Measurements from ENCODE around the gene ANKRD10.

Gene ANKRD10

DNA sequence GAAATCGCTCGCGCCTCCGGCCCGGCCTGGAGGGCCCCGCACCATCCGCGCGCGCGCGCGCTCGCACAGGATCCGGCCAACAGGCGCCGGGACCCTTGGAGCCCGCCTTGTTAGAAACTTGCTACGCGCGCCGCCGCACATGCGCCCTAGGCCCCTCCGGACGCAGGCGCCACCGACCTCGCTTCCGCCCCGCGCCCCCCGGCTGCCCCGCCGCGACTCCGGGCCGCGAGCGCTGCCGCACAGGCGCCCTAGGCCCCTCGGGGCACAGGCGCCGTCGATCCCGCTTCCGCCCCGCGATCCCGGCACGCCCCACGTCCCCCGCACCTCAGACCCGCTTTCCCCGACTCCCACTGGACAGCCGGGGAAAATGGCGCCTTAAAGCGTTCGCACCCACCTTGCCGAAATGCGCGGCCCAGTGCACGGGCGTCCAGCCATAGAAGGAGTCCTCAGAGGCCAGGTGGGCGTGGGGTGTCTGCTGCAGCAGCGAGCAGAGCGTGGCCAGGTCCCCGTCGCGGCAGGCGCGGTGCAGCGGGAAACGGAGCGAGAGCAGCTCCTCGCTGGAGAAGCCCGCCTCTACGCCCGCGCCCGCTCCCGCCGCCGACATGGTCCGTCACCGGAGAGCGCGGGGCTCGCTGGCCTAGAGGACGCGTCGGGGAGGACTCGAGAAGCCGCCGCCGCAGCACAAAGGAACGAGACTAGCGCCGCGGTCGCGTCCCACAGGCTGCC is 375 bp downstream of the ANKRD10 start:
- FAIRE-seq: no peak

DNA sequence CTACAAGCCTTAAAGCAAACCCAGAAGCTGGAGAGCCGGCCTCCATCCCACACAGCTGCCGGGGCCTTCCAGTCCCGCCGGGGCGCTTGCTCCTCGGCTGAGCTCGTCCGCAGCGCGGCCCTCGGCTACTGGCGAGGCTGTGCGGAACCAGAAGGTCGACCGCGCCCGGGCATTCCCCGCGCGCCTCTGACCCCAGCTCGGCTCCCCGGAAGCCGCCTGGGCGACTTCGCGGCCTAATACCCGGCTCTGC is 863 bp downstream of the ANKRD10 start:
- no peak for FAIRE-seq

DNA sequence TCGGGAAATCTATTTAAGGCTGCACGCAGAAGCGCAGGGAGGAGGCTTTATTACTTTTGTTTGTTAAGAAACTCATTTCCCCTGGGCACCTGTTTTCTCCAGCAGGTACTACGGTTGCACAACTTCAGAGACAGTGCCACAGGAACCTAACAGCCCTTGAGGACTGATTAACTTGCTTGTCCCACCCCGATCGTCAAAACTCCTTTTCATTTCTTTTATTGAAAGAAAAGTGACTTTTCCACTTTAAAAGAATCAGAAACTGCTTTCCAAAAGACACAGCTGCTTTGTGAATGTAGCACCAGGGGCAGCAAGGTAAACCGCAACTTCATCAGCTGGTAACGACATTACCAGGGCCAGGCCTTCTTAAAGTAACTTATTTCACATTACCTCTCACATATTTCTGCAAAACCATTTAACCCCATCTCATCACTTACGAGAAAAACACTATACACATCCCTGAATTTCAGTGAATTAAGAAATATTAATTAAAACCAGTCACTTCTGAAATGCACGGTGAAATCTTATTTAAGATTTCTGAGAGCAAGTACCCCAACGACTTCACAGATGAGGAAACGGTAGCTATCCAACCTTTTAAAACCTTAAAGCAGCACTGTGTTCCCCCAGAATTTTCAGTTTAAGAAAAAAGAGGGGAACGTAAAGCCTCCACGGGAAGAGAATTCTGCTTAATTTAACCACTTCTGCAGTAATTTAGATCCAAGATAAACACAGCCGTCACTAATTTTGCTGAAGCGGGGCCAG is 1.4 kb downstream of the ANKRD10 start:
- no peak for FAIRE-seq

DNA sequence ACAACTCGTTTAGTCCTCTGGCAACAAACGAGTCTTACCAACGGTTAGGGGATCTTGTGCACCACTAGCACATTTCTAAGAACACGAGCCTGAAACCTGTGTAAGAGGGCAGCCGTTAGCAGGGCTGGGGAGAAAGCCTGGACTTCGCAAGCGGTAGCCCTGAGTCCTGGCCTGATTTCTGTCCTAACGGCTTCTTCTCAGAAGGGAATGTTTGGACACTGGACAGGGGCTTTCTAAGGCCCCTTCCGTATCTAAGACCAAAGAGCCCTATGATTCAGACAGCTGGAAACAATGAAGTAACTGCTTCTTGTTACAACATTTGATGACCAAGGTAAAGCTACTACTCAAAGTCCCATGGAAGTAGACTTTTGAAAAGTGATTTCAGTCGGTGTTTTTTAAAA is 2.2 kb downstream of the ANKRD10 start:
- FAIRE-seq: no peak

DNA sequence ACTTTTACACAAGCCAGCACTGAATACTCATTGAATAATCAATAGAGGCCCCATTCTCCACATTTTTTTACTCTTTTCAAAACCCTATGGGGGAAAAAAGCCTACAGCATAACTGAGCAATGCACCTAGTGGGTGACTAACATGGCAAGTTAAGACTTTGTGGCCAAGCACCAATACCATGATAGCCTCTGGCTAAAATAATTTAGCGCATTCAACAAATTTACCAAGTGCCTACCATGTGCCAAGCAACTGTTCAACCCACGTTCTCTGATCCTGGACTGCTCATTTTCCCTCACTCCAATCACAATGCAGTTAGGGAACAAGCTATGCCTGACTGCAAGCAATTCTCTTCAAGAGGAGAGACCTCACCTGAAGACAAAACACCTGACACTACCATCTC is 3.0 kb downstream of the ANKRD10 start:
- FAIRE-seq: no peak

DNA sequence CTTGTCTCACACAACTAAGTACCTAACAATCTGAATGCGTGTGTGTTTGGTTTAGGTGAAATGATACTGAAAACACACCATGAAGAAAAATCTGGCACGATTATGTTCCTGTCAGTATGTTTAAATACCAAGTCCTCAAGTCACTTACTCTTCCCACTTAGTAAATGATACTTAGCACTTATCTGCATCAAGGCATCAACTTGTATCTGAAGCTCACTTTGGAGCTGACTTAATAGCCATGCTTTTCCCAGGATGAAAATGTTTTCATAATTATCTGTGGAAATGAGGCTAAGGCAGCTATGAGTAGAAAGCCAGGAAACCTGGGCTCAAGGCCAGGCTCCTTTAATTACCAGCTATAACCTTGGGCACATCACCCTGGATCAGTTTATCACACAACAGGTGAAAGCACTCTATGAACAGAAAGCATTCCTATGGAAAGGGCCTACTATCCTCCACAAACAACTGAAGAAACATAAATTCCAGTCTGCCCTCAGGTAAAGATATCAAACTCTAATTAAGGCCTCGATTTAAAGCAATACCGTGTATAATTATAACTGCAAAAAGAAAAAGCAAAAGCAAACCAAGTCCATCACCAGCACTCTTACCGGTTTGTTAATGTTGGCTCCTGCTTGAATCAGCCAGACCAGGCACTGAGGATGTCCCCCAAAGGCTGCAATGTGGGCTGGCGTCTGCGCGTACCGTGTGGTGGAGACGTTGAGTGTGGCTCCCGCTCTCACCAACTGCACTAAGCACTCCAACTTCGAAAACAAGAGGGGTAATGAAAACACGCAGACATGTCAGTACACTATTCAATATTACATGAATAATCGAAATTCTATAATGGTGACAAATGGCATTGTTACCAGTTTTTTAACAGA is 4.6 kb downstream of the ANKRD10 start:
- no peak for FAIRE-seq

DNA sequence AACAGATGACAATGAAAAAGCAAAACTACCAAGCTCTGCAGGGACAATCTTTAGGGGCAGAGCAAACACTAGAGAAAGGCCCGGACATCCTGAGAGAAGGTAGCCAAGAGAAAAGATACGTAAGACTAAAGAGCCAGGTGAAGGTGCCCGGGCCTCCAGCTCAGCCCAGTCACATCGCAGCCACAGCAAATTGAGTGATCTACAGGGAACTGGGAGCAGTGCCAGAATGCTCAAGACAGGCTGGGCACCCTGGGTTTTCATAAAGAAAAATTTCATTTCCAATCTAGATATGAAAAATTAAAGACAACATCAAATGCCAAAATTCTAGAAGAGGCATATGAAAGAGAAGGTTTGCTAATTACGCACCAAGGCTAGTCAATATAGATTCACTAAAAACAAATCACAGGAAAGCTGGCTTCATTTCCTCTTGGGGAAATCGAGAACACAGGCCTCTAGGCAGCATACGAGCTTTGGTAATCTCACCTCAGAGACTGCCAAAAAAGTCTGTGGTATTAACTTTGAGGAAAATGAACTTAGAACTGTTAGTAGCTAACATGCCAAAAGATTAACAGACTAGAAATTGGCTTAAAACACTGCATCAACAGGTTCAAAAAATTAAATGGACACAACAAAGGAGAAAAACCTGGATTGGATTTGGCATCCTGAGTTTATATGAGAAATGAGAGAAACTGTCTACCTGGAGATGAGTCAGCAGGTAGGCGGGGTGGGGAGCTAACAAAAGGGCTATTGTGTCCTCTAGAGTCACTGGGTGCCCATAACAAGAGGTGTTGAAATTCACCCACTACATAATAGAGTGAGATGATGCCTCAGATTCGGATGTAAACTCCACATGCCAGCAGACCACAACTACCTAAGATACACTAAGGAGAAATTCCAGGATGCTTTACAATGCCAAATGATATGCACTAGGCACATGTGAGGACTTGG is 6.6 kb downstream of the ANKRD10 start:
- FAIRE-seq: no peak

DNA sequence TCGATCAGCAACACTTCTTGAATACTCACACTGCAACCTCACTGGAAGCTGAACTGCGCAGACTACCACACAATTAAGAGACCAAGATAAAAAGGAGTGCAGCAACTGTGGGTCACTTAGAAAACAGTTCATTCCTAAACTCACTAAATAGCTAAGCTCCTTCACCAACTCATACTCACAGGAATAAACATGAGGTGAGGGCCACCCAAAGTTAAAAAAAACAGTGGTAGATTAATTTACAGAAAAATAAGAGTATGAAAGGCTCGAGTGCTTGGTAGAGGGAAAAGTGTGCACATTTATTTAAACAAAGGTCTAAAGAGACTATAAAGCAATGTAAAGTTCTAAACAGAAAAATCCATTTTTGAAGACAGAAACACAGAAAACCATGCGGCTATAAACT is 7.6 kb downstream of the ANKRD10 start:
- FAIRE-seq: no peak

DNA sequence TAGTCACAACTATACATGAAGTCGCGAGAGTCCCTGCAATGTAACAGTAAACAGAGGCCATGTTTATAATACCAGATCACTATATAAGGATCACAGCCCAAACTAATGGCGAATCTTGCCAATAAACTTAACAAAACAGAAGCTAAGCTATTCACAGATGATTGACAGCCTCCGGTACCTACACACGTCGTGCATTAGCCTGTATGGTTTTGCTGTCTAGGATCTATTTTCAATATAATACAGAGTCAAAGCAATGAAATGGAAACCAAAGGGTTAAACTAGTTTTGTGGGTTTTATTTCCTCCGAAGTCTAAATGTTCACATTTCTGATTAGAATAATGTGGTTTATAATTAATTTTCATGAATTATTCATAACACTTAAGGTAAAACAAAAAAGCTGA is 10.1 kb downstream of the ANKRD10 start:
- FAIRE-seq: no peak

DNA sequence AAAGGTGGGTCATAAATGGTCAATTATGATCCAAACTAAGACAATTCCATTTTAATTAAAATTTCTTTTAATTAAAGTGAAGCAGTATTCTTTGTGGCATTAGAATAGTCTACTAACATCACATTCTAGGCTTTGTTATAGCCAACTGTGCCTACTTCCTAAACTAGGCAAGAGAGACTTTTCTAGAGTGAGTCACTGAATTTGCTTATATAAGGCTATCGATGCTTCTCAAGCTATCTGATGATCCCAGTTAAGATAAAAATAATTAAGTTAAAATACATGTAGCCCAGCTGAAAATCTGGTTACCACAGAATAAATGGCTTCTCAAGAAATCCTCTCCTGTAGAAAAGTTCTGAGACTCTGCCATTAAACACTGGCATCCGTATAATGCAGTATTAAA is 12.5 kb downstream of the ANKRD10 start:
- FAIRE-seq: no peak

DNA sequence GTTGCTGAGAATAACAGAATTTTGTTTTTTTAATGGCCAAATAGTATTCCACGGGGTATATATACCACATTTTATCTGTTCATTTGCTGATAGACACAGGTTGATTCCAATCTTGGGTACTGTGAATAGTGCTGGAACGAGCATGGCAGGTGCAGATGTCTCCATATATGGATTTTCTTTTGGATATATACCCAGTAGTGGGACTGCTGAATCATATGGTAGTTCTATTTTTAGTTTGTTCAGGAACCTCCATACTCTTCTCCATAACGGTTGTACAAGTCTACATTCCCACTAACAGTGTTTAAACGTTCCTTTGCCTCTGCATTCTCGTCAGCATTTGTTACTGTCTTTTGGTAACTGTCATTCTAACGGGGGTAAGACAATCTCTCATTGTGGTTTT is 17.3 kb downstream of the ANKRD10 start:
- no peak for FAIRE-seq

DNA sequence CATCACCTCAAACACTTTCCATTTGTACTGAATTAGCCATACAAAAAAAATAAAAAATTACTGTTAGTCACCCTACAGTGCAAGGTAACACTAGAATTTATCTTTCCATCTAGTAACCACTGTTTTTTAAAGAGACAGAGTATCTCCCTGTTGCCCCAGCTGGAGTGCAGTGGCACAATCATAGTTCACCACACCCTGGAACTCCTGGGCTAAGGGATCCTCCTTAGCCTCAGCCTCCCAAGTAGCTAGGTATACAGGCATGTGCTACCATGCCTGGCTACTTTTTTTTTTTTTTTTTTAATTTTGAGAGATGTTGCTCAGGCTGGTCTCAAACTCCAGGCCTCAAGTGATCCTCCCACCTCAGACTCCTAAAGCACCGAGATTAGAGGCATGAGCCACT is 17.9 kb downstream of the ANKRD10 start:
- no peak for FAIRE-seq

DNA sequence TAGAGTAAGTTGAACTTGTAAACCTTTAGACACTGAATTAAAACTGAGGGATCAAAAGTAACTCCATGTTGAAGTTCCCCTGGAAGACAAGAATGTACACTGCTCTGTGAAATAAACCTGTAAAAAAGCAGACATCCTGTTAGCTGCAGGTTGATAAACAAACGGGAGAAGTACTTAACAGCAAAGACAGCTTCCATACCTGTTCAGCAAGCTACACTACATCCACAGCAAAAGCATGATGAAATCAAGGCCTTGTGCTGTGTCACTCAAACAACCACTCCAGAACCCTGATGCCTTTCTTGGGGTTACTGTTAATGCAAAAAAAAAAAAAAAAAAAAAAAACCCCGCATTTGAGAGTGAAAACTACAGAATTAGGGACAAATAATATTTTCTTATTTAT is 20.8 kb downstream of the ANKRD10 start:
- no peak for FAIRE-seq

DNA sequence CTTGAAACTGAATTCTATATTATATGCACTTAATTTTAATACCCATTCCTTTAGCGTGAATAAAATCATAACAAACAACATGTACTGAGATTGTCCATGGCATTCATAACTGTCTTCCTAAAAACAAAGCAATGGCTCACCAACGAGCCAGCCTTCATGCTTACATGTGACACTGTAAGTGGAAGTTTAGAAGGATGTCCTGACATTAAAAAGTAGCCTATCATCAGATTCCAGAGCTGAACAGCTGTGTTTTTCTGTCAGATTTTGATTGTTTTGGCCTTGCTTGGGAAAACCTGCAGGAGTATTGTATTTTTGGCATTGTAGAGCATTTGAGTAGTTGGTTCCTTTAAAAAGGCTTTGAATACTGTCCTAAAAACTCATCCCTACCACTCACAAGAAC is 21.3 kb downstream of the ANKRD10 start:
- no peak for FAIRE-seq

DNA sequence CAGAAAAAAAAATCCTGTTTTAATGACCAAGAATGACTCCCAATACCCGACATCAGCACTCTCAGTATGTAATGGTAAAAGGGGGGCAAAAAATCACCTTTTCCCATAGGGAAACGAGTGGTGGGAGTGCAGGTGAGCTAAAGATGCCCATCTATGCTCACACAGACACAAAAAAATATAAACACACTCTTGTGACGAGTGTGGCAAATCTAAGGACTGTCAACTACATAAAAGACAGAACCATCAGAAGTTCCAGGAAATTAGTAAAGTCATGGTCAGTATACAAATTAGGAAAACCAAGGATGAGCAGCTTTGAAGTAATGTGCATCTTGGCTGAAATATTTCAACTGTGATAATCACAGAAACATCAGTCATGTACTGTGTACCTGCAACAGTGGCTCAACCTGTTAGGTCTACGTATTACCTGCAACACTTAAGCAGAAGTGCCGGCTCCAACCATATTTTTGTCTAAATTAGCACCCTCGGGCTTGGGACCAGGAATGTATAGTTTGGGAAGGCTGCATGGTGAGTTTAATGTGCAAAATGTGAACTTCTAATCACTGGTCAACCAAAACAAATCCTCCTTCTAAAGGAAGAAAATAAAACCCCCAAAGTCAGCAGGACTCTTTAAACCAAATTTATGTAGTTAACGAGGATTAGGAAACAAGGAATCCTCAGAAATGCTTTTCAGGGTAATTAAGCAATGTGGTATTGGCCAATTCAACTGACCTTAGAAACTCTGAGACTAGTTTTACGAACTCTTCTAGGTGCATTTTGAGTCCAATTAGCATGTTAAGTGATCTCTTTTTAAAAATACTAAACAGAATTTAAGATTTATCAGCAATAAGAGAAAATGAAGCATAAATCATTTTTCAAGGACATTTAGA is 24.3 kb downstream of the ANKRD10 start:
- FAIRE-seq: no peak

DNA sequence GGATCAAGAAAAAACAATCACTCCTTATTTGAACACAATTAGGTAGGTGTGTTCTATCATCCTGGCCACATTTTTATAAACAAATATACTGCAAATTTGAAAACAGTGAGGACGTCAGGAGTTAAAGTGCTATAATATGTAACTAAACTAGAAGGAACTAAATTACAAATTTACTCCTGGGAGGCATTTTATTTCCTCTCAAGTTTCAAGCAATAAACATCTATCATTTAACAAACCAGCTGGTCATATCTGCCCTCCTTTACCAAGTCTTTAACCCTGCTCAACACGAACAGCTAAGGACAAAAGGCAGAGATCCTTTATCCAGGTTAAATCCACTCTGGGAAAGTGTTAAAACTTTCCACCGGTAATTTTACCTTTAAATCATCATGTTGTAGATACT is 26.5 kb downstream of the ANKRD10 start:
- no peak for FAIRE-seq

DNA sequence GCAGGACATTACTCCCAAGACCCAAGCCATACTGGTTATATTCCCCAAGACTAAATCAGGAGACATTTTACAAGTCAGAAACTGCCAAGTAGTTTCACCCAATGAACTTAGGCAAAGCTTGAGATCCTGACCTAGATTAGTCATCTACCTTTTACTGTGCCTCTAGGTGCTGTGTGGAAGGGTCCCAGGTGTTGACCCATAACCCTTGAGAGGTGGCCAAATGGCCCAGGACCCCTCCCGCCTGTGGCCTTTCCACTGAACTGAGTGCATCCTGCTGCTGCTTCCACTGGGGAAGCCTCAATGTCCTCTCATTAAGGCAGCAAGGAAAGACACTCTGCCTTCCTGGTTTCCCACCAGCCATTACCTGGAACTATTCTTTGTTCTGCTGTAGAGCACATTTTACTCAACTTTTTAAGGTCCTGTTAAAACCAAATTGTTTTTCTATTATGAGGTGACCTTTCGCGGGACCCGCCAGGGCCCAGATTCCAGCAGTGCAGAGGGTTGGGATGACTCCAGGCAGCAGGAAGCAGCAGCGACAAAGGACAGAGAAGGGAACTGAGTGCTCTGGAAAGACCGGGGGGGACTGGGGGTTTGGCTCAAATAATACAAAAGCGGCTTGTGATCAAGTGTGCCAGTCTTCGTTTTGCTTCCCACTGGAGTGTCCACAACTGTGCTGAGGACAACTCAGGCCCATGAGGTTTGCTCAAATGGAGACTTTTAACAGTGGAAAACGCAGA is 27.1 kb downstream of the ANKRD10 start:
- no peak for FAIRE-seq

DNA sequence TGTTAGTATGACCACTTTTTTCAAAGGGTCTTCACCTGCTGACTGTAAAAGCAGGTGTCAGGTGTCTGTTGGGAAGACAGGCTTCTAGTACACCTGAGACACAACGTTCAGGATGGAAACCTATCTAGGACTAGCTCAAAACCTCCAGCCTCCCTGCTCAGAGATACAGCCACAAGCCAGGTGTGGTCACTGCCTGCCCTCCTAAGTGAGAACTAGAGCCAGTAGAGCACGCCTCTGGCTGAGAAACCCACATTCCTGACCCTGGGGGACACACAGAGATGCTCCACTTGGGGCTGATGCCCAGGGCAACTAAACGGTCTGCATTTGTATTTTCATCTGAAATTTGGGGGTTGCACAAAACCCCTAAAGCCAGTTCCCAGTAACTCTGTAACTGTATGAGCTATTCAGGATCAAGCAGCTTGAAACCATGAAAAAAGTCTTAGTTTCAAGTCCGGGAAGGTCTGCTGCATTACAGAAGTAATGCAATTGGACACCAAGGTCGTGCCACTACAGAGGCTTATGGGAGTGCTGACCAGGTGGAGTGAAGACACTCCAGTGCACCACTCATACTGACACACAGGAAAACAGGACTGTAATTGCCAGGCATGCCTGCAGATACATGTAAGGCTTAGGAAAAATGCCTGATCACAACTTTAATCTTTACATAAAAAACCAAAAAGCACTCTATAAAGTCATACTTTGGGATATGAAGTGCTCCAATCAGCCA is 27.8 kb downstream of the ANKRD10 start:
- no peak for FAIRE-seq

DNA sequence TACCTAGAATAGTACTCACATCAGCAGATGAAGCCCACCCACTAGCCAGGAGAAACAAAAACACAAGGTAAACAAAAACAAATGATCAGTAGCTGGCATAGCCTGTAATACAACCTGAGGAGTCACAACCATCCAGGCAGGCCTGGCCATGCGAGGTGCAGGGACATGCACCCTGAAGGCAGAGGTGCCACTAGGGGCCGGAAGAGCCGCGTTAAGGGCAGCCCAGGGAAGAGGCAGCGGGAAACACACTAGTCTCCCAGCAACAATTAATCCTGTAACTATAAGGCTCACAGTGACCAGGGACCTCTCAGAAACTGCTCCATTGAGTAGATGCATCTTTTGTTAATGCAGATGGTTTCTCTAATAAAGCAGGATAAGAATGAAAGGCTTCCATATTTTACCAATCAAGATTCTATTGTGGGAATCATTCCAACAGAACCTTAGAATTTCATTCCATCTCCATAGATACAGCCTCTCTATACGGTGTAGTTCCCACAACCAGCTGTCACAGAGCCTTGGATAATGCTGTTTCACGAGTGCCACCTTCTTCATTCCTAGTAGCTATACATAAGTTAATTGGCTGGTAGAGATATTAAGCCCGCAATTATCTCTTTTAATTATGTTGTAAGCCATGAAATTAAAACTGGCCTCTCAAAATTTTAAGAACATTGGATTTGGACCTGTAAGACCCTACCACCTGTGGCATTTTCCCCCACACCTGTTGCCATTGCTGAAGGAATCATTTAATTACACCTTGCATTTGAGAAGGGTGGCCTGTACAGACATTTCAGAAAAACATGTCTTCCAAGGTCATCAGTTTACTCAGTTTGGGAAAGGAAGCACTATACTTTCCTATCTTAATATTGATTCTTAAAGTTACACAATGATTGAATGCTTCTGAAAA is 28.7 kb downstream of the ANKRD10 start:
- FAIRE-seq: no peak

Data from A204.1 (cell line).